Stimulated activated CD8-positive, alpha-beta memory T cell treated with anti-CD3 and anti-CD28 coated beads, Interleukin-15, amount 100 ng/mL, for 1 hour (primary cell): ENCODE results near the gene RAD54L2.
"Not testable (repeated sequence)": the region's sequence is repeated elsewhere in the genome, so short reads cannot be mapped to it uniquely, and the experiment has no call there.

Experiments used
- DNase-seq: peaks from one replicate; pipeline ENCODE4 v3.0.0-alpha.2; 2020; ENCODE audit warnings: low read depth

RAD54L2 gene, protein sequence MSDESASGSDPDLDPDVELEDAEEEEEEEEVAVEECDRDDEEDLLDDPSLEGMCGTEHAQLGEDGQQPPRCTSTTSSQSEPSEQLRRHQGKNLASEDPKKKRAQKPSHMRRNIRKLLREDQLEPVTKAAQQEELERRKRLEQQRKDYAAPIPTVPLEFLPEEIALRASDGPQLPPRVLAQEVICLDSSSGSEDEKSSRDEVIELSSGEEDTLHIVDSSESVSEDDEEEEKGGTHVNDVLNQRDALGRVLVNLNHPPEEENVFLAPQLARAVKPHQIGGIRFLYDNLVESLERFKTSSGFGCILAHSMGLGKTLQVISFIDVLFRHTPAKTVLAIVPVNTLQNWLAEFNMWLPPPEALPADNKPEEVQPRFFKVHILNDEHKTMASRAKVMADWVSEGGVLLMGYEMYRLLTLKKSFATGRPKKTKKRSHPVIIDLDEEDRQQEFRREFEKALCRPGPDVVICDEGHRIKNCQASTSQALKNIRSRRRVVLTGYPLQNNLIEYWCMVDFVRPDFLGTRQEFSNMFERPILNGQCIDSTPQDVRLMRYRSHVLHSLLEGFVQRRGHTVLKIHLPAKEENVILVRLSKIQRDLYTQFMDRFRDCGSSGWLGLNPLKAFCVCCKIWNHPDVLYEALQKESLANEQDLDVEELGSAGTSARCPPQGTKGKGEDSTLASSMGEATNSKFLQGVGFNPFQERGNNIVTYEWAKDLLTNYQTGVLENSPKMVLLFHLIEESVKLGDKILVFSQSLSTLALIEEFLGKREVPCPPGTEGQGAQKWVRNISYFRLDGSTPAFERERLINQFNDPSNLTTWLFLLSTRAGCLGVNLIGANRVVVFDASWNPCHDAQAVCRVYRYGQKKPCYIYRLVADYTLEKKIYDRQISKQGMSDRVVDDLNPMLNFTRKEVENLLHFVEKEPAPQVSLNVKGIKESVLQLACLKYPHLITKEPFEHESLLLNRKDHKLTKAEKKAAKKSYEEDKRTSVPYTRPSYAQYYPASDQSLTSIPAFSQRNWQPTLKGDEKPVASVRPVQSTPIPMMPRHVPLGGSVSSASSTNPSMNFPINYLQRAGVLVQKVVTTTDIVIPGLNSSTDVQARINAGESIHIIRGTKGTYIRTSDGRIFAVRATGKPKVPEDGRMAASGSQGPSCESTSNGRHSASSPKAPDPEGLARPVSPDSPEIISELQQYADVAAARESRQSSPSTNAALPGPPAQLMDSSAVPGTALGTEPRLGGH (N-terminal part only)

DNA sequence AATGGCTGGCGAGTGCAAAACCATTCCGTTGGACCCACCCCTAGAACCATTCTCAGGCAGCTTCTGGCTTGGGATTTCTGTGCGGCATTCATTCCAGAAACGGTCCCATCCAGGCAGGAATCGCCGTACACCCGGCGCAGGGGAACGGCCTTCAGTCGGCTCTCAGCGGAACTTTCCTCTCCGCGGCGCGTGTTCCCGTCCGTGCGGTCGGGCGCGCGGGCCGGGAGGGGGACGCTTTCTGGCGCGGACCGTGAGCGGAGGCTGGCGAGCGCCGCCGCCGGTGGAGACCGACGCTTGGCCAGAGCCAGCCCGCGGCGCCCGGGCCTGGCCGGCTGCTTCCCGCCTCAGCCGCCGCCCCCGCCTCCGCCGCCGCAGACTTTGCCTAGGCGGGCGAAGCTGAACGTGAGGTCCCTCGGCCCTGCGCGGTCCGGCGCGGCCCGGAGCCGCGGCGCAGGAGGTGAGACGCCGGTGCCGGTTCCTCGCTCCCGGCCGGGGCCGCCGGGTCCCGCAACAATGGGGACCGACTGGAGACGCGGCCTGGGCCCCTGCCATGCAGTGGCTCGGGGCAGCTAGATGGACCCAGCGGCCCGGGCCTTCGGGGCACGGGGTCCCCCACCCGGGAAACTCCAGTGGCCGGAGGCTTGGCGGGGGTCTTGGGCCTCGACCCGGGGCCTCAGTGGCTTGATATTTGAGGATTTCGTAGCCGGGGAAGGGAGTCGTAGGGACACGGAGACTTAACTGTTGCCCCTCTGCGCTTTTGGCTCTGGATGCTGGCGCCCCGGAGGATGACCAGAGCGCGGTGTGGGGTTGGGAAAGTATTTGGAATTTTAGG, at the start of gene RAD54L2:
Gene RAD54L2, plus strand, starts transcription at position 261 of the 832 bp plus-strand sequence. CDS start 51,702 bp downstream, outside the sequence.
- DNase-seq, result peak; percentile 59

DNA sequence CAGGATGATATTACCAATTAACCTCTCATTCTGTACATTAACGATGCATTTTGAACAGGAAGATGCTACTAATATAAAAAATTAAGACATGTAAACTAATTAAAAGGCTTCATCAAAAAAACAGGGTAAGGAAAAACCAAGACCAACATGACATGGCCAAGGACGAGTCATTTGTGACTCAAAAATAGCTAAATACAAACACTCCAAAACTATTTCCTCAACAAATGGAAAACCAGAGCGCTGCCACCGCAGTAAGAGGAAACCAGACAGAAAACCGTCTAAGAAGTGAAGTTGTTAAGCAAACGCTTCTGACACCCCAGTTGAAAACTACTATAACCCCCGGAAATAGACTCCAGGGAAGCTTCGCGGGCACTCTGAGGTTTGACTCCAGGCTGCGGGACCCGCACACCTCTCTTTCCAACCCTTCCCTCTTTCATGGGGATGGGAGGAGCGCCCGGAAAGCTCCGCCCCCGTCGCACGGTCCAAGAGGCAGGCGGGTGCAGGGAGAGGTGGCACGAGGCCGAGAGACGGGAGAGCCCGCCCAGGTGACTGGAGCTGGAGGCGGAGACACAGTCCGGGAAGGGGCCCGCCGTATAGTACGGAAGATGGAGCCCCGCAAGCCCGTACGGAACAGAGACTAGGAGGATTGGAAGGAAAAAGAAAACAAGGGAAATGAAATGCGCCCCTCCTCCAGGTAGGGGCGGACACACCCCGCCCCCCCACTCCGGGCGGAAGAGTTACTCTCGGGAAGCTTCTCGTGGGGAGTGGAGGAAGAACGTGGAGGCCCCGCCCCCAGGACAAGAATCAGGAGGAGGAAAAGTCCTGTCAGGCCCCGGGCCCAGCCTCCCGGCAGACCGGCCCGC, 39.4 kb upstream of the RAD54L2 start:
- peak; percentile 58 for DNase-seq

DNA sequence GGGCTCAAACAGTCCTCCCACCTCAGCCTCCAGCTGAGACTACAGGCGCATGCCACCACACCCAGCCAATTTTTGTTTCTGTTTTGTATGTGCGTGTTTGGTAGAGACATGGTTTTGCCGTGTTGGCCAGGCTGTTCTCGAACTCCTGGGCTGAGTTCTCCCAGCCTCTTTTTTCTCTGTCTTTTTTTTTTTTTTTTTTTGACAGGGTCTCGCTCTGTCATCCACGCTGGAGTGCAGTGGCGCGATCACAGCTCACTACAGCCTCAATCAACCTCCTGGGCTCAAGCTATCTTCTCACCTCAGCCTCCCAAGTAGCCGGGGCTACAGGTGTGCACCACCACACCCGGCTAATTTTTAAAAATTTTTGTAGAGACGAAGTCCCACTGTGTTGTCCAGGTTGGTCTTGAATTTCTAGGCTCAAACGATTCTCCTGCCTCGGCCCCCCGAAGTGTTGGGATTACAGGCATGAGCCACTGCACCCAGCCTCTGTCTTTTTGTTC, 37.8 kb upstream of the RAD54L2 start:
- DNase-seq, result no peak

DNA sequence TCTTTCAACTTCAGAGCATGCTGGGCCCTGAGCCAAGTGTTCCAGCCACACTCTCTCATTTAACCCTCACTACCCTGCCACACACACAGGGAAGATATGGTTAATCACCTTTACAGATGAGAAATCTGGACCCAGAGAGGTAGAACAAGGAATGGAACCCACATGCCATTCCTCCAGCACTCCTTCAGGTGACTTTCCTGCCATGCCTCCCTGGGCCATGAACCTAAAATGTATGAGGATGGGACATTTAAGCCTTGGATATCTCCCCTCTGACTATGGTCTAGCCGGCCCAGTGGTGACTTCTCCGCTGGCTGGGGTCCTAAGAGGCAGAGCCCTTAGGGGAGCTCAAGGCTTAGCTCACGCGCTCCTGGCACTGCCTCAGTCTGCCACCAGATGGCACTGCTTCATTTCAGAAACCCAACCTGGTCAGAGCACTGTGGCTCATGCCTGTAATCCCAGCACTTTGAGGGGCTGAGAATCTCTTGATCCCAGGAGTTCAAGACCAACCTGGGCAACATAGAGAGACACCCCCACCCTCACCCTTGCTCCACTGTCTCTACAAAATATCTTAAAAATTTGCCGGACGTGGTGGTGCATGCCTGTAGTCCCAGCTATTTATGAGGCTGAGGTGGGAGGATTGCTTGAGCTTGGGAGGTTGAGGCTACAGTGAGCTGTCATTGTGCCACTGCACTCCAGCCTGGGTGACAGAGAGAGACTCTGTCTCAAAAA, 36.5 kb upstream of the RAD54L2 start:
- peak; percentile 75 for DNase-seq

DNA sequence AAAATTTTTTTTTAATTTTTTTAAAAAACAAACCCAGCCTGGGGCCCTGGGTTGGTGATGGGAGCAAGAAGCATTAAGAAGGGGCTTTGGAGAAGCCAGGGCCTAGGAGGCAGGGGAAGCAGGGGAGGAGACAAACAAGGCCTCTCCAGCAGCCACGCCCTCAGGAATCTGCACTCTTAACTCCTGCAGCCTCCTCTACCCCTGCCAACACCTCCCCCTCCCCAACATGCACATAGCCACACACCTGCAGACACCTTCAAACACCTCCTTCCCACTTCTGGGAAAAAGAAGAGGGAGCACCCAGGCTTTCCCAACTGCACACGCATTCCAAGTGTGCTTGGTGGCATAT, 36.0 kb upstream of the RAD54L2 start:
- DNase-seq, result no peak

DNA sequence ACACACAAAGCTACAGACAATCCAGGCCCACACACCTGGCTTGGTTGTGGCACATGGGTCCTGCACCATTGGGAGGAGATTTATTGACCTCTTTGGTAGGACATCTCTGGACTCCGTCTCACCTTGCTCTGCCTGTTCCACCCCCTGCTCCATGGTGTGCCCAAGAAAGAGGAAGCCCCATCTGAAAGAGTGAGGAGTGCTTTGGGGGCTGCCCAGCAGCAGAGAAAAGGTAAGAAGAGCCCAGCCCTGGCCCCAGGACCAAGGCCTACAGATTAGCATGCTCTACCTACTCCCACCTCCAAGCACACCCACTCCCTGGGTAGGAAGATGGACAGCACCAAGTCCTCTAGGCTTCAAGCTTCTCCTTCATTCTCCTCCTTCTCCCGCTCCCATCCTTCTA, 35.5 kb upstream of the RAD54L2 start:
- DNase-seq, result no peak

DNA sequence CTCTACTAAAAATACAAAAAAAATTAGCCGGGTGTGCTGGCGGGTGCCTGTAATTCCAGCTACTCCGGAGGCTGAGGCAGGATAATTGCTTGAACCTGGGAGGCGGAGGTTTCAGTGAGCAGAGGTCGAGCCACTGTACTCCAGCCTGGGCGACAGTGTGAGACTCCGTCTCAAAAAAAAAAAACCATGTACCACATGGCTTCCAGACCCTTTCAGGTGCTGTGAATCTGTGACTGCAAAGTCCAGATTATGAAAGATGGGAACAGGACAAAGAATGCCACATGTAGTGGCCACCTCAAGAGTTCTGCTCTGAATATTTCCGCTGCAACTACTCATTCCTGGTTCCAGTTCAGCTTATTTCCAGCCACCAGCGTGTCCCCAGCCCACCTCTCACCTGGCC, 30.3 kb upstream of the RAD54L2 start:
- DNase-seq, result no peak

DNA sequence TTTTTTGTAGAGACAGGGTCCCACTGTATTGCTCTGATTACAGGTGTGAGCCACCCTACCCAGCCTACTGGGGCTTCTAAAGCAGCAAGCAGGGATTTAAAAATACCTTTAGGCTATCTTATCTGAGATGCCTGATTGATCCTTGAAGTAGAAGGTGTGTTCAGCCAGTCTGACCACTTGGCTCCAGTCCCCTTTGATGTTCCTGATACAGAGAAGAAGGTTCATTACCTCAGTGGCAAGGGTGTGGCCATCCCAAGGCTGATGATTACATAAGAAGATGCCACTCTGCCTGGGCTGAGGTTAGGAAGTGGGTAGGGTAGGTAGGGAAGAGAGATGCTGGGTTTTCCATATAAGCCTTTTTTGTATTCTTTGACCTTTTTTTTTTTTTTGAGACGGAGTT, 27.5 kb upstream of the RAD54L2 start:
- DNase-seq, result no peak

DNA sequence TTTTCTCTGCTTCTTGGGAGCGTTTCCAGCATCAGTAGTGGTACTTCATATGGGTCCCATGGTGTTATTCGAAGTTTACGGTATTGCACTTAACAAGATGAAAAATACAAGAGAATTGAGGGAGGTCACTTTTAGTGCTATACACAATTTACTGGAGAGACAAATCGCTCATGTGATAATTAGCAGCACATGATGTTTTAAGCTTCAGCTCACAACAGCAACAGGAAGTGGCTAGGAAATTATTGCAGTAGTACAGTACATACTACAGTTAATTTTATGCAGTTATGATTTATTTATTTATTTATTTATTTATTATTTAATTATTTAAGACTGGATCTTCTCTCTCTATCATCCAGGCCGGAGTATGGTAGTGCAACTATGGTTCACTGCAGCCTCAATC, 24.3 kb upstream of the RAD54L2 start:
- DNase-seq, result no peak

DNA sequence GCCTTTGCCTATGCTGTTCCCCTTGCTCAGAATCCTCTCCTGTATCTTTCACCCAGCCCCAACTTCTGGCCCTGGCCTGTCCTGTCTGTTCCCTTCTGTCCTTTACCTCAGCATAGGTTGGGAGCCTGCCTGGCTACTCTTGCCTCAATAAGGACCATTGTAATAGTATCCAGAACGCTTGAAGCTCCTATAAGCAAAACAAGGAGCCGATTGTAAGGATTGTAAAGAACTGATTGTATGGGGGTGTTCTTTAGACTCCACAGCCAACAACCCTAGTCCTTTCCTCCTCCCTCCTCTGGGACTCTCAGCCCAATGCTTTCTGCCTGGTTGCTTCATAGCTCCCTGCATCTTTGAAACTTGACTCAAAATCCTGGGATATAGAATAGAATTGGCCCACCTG, 18.7 kb upstream of the RAD54L2 start:
- DNase-seq, result no peak

DNA sequence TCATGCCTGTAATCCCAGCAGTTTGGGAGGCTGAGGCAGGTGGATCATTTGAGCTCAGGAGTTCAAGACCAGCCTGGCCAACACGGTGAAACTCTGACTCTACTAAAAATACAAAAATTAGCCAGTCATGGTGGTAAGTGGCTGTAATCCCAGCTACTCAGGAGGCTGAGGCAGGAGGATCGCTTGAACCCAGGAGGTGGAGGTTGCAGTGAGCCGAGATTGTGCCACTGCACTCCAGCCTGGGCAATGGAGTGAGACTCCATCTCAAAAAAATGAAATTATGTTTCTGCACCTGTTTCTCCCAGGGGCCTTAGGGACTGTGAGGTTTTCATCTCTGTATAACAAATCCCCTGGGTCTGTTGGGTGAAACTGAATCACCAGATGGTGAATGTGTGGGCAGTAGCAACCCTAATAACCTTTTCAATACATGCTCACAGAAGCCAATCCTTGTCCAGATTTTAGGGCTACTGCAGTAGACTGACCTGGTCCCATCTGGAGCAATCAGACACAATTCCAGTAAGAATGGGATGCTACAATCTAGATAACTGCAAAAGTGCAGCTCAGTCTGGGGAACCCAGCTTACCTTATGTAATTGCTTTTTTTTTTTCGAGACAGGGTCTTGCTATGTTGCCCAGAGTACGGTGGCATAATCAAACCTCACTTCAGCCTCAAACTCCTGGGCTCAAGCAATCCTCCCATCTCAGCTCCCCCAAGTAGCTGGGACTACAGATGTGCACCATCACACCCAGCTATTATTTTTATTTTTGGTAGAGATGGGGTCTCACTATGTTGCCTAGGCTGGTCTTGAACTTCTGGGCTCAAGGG, 17.4 kb upstream of the RAD54L2 start:
- DNase-seq, result not testable (repeated sequence)

DNA sequence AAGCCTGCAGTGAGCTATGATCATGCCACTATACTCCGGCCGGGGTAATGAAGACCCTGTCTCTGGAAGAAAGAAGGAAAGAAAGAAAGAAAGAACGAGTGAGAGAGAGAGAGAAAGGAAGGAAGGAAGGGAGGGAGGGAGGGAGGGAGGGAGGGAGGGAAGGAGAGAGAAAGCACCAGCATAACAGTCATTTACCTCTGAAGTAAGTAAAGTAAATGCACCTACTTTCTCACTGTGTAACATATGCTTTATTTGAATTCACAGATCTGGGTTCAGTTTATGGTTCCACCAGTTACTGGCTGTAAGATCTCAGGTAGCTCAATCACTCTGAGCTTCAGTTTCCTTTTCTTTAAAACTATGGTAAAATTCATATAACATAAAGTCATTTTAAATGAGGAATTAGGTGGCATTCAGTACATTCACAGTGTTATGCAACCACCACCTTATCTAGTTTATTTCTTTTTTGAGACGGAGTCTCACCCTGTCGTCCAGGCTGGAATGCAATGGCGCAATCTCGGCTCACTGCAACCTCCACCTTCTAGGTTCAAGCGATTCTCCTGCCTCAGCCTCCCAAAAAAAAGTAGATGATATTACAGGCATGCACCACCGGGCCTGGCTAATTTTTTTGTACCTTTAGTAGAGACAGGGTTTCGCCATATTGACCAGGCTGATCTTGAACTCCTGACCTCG, 16.1 kb upstream of the RAD54L2 start:
- no peak for DNase-seq

DNA sequence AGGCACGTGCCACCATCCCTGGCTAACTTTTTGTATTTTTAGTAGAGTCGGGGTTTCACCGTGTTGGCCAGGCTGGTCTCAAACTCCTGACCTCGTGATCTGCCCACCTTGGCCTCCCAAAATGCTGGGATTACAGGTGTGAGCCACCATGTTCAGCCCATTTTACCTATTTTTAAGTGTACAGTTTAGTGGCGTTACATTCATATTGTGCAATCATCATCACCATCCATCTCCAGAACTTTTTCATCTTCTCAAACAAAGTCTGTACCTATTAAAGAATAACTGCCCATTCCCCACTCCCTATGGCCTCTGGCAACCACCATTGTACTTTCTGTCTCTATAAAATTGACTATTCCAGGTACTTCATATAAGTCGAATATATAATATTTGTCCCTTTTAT, 13.6 kb upstream of the RAD54L2 start:
- not testable (repeated sequence) for DNase-seq

DNA sequence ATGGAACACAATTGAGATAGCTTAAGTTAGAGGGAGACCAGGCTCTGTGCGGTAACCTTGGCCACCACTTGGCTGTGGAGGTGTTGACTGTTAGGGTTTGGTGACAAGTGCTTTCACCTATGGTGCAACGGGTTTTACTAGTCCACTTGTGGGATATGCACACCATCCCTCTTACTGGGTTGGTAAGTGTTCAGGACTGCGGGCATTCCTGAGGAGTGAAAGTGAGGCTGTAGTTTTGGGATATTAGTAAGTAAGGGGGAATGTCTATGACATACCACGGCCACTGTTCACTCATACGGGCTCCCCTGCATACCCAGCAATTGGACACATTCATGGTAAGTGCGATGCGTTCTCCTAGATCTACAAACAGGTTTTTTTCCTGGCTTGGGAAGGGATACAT, 8.0 kb upstream of the RAD54L2 start:
- no peak for DNase-seq

DNA sequence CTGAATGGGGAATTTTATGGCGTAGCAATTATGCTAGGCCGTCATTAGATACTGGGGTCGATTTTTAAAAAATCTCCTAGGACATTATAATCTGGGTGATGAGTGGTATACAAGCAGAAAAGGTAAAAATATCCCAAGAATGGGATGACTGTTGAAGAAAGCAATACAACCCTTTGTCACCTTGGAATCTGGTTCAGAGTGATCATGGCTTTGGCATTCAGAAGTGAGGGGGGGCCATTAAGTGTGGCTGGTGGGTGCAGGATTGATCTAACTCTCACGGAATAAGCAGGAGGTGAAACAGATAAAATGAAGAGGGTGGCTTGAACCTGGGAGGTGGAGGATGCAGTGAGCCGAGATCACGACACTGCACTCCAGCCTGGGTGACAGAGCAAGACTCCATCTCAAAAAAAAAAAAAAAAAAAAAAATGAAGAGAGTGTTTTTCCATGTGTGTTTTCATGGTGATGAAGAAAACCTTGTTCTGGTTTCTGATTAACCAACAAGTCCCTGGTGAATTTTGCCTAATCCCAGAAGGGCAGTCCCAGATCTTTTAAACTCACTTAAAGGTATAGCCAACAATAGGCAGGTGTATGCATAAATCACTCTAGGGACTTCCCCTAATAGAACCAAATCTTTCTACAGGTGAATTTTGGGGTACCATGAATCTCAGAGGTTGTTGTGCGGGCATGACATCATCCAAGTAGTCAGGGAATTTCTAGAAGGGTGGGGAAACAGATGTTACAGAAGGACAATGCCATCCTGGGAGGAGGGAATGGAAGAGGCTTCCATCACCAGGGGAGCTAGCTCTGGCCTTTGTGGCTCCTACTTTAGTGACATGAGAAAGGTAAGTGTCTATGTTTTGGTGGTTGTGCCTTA, 3.1 kb upstream of the RAD54L2 start:
- no peak for DNase-seq

DNA sequence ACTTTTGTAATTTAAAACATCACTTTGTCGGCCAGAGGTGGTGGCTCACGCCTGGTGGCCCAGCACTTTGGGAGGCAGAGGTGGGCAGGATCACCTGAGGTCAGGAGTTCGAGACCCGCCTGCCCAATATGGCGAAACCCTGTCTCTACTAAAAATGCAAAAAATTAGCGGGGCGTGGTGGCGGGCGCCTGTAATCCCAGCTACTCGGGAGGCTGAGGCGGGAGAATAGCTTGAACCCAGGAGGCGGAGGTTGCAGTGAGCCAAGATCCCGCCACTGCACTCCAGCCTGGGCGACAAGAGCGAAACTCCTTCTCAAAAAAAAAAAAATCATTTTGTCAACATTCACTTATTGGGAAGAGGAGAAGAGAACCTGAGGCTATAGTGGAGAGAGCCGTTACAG, 888 bp upstream of the RAD54L2 start:
- not testable (repeated sequence) for DNase-seq

DNA sequence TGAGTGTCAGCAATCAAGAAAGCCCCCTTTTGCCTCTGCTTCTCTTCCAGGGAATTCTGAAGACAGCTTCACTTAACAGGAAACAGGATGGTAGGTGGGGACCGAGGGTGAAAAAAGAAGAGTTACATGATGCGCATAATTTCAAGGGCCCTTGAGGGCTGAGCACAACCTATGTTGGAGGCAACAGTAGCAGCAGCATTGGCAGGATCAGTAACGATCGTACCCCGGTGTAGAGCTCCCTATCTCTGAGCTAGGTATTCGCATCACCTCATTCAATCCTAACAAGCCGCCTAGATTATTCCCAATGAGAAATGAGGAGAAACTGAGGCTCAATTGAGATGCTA, 432 bp upstream of the RAD54L2 start:
- DNase-seq, result no peak
